Sigmoid colon (tissue), 4 donors: Measurements from ENCODE around the gene TTC19.

Source experiments
- EP300 ChIP-seq, 4 donors: sonication (generic); formaldehyde crosslinking; IDR thresholded peaks; one replicate each; pipeline ENCODE4 v1.6.1; 2017; ENCODE audit warnings: antibody characterized with exemption in 4 of 4
- POLR2AphosphoS5 ChIP-seq, 4 donors: sonication (generic); formaldehyde crosslinking; IDR thresholded peaks; one replicate each; pipeline ENCODE4 v1.6.1; 2017; ENCODE audit warnings: antibody characterized with exemption in 4 of 4
- TF ChIP-seq, protein P1 (sequence below), 4 experiments: fragments of 450-650 bp in 3 of 4; fragments of 200-600 bp in 1 of 4; IDR thresholded peaks; one replicate each; pipeline ENCODE4 v1.5.1; 2016 to 2019; ENCODE audit warnings: antibody characterized with exemption in 4 of 4, mild to moderate bottlenecking in 3 of 4, moderate library complexity in 2 of 4

GRCh38 chr17:15998031-15998562 lies 1.5 kb upstream of the TTC19 start:
- TF ChIP-seq, protein P1, sequence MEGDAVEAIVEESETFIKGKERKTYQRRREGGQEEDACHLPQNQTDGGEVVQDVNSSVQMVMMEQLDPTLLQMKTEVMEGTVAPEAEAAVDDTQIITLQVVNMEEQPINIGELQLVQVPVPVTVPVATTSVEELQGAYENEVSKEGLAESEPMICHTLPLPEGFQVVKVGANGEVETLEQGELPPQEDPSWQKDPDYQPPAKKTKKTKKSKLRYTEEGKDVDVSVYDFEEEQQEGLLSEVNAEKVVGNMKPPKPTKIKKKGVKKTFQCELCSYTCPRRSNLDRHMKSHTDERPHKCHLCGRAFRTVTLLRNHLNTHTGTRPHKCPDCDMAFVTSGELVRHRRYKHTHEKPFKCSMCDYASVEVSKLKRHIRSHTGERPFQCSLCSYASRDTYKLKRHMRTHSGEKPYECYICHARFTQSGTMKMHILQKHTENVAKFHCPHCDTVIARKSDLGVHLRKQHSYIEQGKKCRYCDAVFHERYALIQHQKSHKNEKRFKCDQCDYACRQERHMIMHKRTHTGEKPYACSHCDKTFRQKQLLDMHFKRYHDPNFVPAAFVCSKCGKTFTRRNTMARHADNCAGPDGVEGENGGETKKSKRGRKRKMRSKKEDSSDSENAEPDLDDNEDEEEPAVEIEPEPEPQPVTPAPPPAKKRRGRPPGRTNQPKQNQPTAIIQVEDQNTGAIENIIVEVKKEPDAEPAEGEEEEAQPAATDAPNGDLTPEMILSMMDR (IDR thresholded peaks at IDR 0.05), result no peak
- TF ChIP-seq EP300 (IDR thresholded peaks at IDR 0.05), result no peak
- TF ChIP-seq POLR2AphosphoS5 (IDR thresholded peaks at IDR 0.05), result no peak
